HUES6 (cell line): Measurements from ENCODE around the gene ATP8A2.

ENCODE experiments used
- H3K27ac ChIP-seq: 2 replicates; pipeline ENCODE4 v1.7.0; 2013; ENCODE audit warnings: low read depth, mild to moderate bottlenecking, low read length, inconsistent platforms
- H3K27me3 ChIP-seq: 2 replicates; pipeline ENCODE4 v1.6.1; 2013; ENCODE audit warnings: low read length; ENCODE audit not compliant: control insufficient read depth, insufficient read depth
- H3K36me3 ChIP-seq: 2 replicates; pipeline ENCODE4 v1.6.1; 2013; ENCODE audit warnings: low read length; ENCODE audit not compliant: control insufficient read depth, insufficient read depth
- H3K4me1 ChIP-seq: 2 replicates; pipeline ENCODE4 v1.6.1; 2013; ENCODE audit warnings: low read length; ENCODE audit not compliant: control insufficient read depth, insufficient read depth
- H3K4me3 ChIP-seq: 2 replicates; pipeline ENCODE4 v1.5.1; 2013; ENCODE audit warnings: low read depth, low read length
- H3K9ac ChIP-seq: one replicate; pipeline ENCODE4 v1.6.1; 2013; ENCODE audit warnings: mild to moderate bottlenecking, low read length
- H3K9me3 ChIP-seq: 2 replicates; pipeline ENCODE4 v1.6.1; 2013; ENCODE audit warnings: low read depth, low read length; ENCODE audit not compliant: control insufficient read depth, insufficient read depth

Gene ATP8A2

GRCh38 chr13:25901460-25902376 is 529.9 kb downstream of the ATP8A2 start:
- H3K27ac ChIP-seq = no peak overlapping the region
- peaks cover 17% of the 10 kb centered on the region; the same call in 1 of the 2 replicates for H3K9me3 ChIP-seq
- no peak overlapping the region for H3K9ac ChIP-seq
- H3K4me1 ChIP-seq = peaks cover 26% of the 10 kb centered on the region
- peaks cover 23% of the 10 kb centered on the region; the same call in 1 of the 2 replicates for H3K27me3 ChIP-seq
- H3K36me3 ChIP-seq = no peaks in the 10 kb centered on the region
- no peak overlapping the region for H3K4me3 ChIP-seq

DNA sequence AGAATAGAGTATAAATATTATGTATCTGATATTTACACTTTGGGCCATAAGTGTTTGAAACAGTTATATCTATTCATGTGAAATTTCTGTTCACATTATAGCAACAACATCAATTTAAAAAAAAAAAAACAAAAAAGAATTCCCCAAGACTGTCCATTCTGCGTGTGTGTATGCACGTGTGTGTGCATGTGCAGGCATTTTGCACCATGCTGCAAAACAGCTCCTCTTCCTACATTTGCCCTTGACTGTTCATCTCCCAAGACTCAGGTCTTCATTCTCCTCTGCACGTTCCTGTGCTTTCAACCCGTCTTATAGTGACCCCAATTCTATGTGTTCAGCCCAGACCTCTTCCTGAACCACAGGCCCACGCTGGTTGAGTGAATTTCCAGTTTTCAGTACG is 530.7 kb downstream of the ATP8A2 start:
- no peak overlapping the region for H3K27ac ChIP-seq
- peaks cover 26% of the 10 kb centered on the region for H3K4me1 ChIP-seq

DNA sequence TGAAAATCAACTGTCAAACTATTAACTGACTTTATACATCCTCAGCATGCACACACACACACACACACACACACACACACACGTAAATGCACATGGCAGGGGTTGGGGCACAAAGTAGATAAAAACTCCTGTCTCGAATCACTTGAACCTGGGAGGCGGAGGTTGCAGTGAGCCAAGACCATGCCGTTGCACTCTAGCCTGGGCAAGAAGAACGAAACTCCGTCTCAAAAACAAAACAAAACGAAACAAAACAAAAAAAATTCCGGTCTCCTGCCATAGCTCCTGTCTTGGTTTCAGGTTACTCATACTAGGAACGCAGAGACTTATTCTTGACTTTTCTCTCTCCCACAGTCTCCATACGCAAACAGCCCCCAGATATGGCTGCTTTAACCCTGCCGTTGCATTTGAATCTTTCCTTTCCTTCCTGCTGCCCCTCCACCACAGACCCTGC is 531.1 kb downstream of the ATP8A2 start:
- H3K4me1 ChIP-seq = peaks cover 26% of the 10 kb centered on the region
- H3K4me3 ChIP-seq = no peak overlapping the region
- no peak overlapping the region for H3K27ac ChIP-seq
- no peak overlapping the region for H3K9ac ChIP-seq
- H3K9me3 ChIP-seq = peaks cover 17% of the 10 kb centered on the region; the same call in 1 of the 2 replicates
- H3K27me3 ChIP-seq = peaks cover 23% of the 10 kb centered on the region; the same call in 1 of the 2 replicates
- H3K36me3 ChIP-seq = no peaks in the 10 kb centered on the region

More for the DNA sequence above, 530.7 kb downstream of the ATP8A2 start:
- Histone ChIP-seq H3K27me3 (peaks cover 23% of the 10 kb centered on the region; the same call in 1 of the 2 replicates), H3K4me3 (no peak overlapping the region), H3K9me3 (peaks cover 17% of the 10 kb centered on the region; the same call in 1 of the 2 replicates), H3K36me3 (no peaks in the 10 kb centered on the region), H3K9ac (no peak overlapping the region)

DNA sequence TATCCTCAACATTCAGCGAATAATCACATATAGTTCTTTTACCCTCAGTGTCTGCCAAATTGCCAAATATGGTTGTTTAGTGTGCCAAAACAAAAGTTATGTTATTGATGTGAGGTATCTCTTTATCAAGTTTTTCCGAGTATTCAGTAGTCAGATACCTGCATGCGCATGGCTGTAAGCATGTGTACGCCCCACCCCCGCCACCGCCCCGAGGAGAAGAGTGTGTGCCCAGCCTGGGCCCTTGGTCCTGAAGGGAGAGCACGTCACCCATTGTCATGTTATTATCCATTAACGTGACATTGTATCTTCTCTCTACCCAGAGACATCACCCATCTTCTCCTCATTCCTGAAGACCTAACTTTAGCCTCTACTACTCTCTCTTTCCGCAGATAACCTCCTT is 533.1 kb downstream of the ATP8A2 start:
- H3K4me1 ChIP-seq = peaks cover 39% of the 10 kb centered on the region
- no peak overlapping the region for H3K27ac ChIP-seq
- H3K36me3 ChIP-seq = no peaks in the 10 kb centered on the region
- peaks cover 33% of the 10 kb centered on the region; the same call in 1 of the 2 replicates for H3K27me3 ChIP-seq
- H3K4me3 ChIP-seq = no peak overlapping the region
- H3K9me3 ChIP-seq = peaks cover under 1% of the 10 kb centered on the region; the same call in 1 of the 2 replicates
- no peak overlapping the region for H3K9ac ChIP-seq

DNA sequence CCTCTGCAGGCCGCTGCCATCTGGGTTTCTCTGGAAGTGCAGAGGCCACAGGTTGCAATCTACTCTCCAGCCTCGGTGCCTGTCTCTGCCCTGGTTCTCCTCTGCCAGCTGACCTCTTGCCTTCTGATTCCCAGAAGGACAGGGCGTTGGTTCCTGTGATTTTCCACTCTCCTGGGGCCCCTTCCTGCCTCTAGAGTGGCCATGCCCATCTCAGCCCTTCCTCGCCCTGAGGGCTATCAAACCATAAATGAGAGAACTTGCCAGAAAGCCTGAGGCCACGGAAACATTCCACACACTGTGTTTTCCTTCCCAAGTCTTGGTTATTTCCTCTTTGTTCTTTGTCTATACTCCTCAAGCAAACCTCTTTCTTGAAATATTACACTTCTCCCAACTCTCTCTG is 533.8 kb downstream of the ATP8A2 start:
- Histone ChIP-seq H3K4me3 (no peak overlapping the region), H3K9ac (no peak overlapping the region), H3K36me3 (no peaks in the 10 kb centered on the region), H3K4me1 (peaks cover 47% of the 10 kb centered on the region), H3K27ac (no peak overlapping the region), H3K27me3 (peaks cover 38% of the 10 kb centered on the region; the same call in 1 of the 2 replicates), H3K9me3 (no peaks in the 10 kb centered on the region)

DNA sequence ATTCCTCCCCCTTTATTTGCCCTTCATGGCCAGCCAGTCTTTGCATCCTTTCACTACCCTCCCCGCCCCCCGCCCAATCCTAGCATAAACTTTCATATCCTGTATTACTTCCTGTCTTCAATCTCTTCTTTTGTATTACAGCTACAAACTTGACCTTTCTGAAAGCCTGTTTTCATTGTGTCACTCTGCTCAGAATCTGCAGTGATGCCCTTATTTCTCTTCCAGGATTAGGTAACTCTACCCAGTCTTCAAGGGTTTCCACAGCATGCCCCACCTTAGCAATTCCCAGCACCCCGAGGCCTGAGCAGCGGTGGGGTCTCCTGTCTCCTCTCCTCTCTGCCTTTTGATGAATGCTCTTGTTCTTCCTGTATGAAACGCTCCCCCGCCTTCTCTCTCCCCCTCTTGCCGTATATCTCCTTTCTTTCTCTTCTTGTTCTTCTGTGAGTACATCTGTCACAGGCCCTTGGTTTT is 534.5 kb downstream of the ATP8A2 start:
- Histone ChIP-seq H3K9ac (no peak overlapping the region), H3K27ac (no peak overlapping the region), H3K4me1 (peaks cover 52% of the 10 kb centered on the region), H3K27me3 (peaks cover 38% of the 10 kb centered on the region; the same call in 1 of the 2 replicates), H3K36me3 (no peaks in the 10 kb centered on the region), H3K9me3 (no peaks in the 10 kb centered on the region), H3K4me3 (no peak overlapping the region)

GRCh38 chr13:25908366-25908765 is 536.6 kb downstream of the ATP8A2 start:
- Histone ChIP-seq H3K27ac (no peak overlapping the region), H3K9ac (no peak overlapping the region), H3K4me1 (peaks cover 58% of the 10 kb centered on the region), H3K9me3 (no peaks in the 10 kb centered on the region), H3K4me3 (no peak overlapping the region), H3K36me3 (no peaks in the 10 kb centered on the region), H3K27me3 (peaks cover 49% of the 10 kb centered on the region; the same call in 1 of the 2 replicates)

DNA sequence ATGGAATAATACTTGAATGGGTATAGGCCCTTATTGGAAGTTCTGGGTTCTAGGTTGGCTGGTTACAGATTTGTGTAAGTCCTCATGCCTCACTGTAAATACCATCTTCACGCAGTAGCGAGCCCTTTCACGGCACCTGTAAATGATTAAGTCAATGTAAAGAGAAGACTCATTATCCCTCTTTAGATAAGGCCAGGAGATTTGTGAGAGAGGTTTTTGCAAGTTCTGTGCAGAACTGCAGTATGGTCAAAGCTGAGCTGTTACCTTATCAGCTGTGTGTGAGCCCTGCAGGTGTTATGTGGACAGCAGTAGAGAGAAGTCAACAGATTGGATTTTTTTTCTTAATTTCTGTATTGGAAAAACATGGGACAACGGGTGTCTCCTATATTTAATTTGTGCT is 538.5 kb downstream of the ATP8A2 start:
- Histone ChIP-seq H3K27ac (no peak overlapping the region), H3K4me3 (no peak overlapping the region), H3K9ac (no peak overlapping the region), H3K9me3 (no peaks in the 10 kb centered on the region), H3K4me1 (peaks cover 54% of the 10 kb centered on the region), H3K36me3 (no peaks in the 10 kb centered on the region), H3K27me3 (peaks cover 58% of the 10 kb centered on the region; the same call in 1 of the 2 replicates)

- no peak overlapping the region for H3K4me3 ChIP-seq
- peaks cover 57% of the 10 kb centered on the region; the same call in 1 of the 2 replicates for H3K27me3 ChIP-seq
- H3K9me3 ChIP-seq = no peaks in the 10 kb centered on the region
- no peak overlapping the region for H3K9ac ChIP-seq
- peak overlapping the region; percentile 29 for H3K27ac ChIP-seq
- peaks cover 49% of the 10 kb centered on the region for H3K4me1 ChIP-seq
- no peaks in the 10 kb centered on the region for H3K36me3 ChIP-seq
These were observed 539.2 kb downstream of the ATP8A2 start for GRCh38 chr13:25910991-25911419.

DNA sequence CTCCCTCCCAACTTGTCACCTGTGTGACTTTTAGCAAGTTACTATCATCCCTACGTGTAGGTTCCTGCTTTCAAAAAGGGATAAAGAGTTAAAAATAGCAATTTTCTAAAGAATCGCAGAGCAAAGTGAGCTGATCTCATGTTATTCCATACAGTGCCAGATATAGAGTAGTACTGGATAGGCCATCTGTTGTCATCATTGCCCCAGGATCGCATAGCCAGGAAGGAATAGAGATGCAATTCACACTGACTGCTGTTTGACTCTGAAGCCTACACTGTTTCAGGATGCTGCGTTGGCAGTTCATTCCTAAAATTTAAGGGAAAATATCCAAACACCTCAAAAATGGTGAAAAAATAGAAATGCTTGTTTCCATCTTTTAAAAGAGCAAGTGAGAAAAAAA is 541.2 kb downstream of the ATP8A2 start:
- peaks cover 44% of the 10 kb centered on the region for H3K4me1 ChIP-seq
- H3K36me3 ChIP-seq = no peaks in the 10 kb centered on the region
- peaks cover 66% of the 10 kb centered on the region; the same call in 1 of the 2 replicates for H3K27me3 ChIP-seq
- H3K4me3 ChIP-seq = no peak overlapping the region
- no peaks in the 10 kb centered on the region for H3K9me3 ChIP-seq
- H3K9ac ChIP-seq = no peak overlapping the region
- no peak overlapping the region for H3K27ac ChIP-seq
